ENCODE data around the gene IRS1.
"Not testable (repeated sequence)": the region's sequence is repeated elsewhere in the genome, so short reads cannot be mapped to it uniquely, and the experiment has no call there.

The IRS1 gene, protein sequence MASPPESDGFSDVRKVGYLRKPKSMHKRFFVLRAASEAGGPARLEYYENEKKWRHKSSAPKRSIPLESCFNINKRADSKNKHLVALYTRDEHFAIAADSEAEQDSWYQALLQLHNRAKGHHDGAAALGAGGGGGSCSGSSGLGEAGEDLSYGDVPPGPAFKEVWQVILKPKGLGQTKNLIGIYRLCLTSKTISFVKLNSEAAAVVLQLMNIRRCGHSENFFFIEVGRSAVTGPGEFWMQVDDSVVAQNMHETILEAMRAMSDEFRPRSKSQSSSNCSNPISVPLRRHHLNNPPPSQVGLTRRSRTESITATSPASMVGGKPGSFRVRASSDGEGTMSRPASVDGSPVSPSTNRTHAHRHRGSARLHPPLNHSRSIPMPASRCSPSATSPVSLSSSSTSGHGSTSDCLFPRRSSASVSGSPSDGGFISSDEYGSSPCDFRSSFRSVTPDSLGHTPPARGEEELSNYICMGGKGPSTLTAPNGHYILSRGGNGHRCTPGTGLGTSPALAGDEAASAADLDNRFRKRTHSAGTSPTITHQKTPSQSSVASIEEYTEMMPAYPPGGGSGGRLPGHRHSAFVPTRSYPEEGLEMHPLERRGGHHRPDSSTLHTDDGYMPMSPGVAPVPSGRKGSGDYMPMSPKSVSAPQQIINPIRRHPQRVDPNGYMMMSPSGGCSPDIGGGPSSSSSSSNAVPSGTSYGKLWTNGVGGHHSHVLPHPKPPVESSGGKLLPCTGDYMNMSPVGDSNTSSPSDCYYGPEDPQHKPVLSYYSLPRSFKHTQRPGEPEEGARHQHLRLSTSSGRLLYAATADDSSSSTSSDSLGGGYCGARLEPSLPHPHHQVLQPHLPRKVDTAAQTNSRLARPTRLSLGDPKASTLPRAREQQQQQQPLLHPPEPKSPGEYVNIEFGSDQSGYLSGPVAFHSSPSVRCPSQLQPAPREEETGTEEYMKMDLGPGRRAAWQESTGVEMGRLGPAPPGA (N-terminal part only)

DNA sequence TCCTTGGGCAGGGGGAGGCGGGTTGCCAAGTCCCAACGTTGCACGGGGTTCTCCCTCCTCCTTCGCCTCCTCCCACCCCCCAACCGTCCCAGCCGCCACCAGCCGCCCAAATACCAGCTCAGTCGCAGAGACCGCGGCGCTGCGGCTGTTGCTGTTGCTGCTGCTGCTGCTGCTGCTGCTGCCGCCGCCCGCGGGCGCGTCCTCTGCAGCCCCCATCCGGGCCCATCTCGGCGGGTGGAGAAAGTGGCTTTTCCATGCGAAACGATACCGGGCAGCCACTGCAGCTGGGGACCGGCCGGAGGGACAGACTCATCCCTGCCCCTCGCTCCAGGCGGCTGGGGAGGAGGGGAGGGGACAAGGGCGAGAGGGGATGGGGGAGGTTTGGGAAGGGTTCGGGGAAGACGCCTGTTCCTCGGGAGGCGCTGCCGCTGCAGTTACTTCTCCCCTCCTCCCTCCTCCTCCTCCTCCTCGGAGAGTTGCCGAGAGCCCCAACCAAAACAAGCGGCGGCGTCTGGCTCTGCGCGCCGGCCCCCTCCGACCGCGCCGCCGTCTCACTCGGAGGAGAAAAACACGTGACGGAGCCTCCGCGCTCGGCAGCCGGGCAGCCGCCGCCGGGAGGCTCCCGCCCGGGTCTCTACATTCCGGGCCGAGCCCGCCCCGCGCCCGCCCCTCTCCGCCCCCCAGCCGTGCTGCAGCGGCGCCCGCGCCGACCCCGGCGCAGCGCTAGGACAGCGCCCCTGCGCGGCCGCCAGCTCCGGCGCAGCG lies at the start of gene IRS1:
Gene IRS1, minus strand, starts transcription at position 610 of the 765 bp plus-strand sequence. CDS start 1,082 bp downstream, outside the sequence.
- DNase-seq (ENCODE audit: low spot score) = peak; percentile 86

DNA sequence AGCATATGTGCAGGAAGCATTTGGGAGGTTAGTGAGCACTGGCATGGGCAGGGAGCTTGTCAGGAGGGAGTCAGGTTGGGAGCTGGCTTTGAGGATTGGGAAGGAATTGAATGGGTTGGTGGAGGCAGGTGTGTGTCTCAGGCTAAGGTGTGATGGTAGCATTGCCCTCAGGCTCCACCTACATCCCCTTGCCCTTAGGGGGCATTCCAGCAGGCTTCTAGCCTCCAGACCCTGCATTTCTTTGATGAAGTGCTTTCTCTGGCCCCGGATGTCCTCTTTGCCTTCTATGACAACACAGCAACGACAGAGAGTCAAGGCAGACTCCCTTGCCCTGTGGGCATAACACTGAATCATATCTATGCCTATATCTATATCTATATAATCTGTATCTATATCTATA lies 49.7 kb upstream of the IRS1 start:
- DNase-seq (ENCODE audit: low spot score) = no peak

DNA sequence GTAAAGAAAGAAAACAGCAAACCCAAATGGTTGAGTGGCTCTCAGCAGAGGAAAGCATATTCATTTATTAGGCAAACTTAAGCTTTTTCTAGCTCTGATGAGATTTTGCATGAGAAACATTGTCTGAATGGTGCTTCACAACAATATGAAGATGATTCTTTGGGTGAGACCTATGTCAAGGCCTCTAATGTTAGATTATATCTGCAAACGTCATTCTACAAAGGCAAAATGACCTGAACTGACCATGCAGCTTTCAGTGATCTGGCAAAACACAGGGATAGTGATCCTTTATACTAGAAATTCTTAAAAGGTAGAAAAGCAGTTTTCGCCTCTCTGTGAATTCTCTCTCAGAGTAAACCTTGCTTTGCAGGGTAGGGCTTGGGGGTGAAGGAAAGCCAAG lies 47.9 kb upstream of the IRS1 start:
- no peak for DNase-seq (ENCODE audit: low spot score)

DNA sequence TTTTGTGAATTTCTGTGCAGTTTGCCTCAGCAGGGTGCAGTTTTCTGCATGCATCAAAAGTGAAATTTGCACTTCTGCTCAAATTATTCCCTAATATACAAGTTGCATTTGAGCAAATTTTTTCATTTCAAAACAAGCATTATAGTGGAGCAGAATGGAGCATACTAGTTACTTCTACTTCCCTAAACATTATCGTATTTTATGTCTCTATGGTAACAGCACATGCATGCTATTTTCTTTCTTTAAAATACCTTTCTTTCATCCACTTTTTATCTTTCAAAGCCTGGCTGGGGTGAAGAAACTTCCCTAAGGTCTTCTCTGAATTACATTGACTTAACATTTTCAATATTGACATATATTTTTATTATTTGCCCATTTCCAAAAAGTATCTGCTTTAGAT lies 47.5 kb upstream of the IRS1 start:
- DNase-seq (ENCODE audit: low spot score) = no peak

DNA sequence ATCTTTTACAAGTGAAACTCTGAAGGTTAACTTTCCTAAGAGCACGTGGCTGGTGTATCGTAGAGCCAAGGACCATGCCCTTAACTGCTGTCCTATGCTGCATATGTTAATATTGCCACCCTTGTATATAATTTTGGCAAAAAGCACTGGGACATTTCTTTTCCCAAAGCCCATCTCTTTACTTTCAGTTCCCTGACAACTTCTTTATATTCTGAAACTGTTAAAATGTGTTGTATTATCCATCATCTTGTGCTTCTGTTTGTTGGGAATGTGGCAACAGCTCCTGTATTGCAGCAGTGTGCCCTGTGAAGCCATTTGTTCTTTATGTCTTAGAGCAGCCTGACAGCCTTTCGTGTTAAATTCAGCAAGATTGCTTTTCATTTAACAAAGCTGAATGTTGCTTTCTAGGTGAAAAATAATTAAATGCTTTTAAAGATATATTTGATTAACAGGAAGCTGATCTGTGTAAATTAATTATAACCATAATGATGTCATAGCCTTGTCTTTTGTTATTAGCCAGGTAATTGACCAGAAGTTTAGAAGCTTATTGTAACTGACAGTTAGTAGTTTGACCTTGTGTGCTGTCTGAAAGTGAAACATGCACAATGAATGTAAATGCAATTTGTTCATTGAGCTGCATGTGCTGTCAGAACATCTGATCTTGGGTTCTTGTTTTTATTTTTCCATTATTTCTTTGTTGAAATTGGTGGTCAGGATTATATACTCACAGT lies 45.9 kb upstream of the IRS1 start:
- no peak for DNase-seq (ENCODE audit: low spot score)

DNA sequence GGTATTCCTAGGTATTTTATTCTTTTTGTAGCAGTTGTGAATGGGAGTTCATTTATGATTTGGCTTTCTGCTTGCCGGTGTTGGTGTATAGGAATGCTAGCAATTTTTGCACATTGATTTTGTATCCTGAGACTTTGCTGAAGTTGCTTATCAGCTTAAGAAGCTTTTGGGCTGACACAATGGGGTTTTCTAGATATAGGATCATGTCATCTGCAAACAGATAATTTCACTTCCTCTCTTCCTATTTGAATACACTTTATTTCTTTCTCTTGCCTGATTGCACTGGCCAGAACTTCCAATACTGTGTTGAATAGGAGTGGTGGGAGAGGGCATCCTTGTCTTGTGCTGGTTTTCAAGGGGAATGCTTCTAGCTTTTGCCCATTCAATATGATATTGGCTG lies 43.4 kb upstream of the IRS1 start:
- not testable (repeated sequence) for DNase-seq (ENCODE audit: low spot score)

DNA sequence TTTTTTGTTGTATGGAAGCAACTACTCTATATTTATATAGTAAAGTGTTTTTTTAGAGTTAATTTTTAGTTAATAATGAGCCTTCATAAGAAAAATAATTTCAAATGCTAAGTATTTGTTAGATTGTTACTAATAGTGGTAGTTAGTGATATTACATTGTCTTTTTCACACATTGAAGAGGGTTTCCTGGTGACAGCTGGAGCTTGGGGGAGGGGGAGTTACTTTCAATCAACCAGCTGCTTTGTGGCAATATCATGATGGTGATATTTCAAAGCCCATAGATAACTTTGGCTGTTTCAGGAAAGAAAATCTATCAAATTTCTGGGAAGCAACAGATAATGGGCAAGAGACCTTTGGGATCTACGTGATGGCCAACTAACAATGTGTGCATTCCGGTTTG lies 40.3 kb upstream of the IRS1 start:
- no peak for DNase-seq (ENCODE audit: low spot score)

DNA sequence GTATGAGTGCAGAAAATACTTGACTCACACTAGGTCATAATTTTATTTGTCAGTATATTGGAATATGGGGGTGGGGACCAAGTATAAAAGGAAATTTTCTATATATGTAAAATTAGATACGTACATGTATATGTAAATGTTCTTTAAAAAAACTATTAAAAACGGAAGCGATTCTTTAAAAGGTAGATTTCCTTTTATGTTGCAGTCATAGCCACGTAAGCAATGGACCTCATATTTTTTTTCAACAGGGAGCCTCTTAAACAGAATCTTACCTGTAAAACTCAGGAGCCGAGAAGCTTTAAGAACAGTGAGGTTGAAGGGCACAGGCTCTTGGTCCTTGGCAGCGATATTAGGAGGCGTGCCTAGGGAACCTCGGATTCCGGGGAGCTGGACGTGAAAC lies 39.5 kb upstream of the IRS1 start:
- no peak for DNase-seq (ENCODE audit: low spot score)

DNA sequence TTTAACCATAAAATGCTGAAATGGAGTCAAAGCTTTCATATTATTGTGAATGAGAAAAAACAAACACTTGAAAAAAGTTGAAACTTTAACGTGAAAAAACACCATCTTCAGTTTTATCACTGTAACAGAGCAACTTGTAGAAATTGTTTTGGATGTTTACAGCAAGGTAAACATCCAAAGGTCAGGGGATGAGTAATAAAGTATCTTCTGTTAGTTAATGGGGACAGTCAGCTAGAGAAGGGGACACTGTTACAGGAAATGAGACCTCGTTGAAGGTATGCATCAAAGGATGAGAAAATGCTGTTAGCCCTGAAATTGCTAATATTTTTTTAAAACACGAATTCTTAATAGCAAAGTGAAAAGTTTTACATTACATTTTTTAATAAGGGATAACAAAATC lies 39.1 kb upstream of the IRS1 start:
- no peak for DNase-seq (ENCODE audit: low spot score)

DNA sequence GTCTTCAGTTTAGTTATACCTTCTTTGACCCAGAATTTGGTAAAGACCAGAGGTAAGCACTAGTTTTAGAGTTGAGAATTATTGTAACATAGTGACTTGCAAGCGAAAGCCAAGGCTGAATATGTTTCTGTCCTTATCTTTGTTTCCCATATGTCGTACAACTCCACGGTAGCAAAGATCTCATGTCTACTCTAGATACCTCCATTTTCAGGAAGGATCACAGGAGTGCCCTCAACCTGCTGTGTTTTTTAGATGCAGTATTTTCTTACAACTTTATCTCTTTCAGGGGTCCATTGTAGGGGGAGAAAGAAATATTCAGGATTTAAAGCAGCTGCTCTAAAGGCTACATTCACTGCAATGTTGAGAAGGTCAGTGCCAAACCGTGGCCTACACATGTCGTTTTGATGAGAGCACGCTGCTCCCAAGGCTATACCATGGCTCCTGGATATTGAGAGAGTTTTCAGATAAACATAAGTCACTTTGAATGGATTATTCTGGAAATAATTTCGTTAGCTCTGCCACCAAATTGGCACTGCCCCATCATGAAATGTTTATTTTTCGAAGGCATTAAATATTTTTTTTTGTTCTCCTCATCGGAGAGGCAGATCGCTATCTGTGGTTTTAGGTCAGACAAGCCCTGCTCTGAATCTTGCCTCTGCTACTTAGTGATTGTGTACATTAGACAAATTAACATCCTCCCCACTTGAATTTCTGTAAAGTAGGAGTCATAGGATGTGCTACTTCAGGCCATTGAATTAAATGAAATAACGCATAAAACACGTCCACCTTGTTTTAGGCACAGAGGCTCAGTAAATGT lies 38.4 kb upstream of the IRS1 start:
- DNase-seq (ENCODE audit: low spot score) = no peak

DNA sequence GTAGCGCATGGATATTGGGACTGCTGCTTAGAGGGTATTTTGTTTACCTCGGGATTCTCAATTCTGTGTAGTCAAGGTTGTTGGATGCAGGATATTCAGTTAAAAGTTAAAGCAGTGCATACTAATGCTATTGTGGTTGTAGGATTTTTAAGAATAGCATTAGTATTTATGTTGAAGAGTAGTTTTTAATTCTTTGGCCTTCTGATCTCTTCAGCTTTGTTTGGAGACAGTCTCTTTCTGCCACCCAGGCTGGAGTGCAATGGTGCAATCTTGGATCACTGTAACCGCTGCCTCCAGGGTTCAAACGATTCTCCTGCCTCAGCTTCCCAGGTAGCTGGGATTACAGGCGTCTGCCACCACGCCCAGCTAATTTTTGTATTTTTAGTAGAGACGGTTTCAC lies 37.7 kb upstream of the IRS1 start:
- DNase-seq (ENCODE audit: low spot score) = no peak

DNA sequence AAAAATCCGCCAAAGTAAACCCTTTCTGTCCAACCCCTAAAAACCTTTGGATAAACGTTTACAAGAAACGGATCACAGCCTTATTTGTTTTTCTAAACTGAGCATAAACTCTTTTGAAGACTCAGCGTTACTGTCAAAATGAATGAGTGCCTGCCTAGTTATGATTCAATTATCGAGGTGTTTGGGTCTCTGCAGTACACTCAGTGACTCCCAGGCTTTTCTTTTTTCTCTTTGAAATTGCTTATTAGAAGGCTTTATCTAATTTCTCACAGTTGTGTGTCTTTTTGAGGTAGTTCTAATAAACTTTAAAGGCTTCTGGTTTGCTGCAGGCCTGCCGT lies 36.9 kb upstream of the IRS1 start:
- DNase-seq (ENCODE audit: low spot score) = no peak

DNA sequence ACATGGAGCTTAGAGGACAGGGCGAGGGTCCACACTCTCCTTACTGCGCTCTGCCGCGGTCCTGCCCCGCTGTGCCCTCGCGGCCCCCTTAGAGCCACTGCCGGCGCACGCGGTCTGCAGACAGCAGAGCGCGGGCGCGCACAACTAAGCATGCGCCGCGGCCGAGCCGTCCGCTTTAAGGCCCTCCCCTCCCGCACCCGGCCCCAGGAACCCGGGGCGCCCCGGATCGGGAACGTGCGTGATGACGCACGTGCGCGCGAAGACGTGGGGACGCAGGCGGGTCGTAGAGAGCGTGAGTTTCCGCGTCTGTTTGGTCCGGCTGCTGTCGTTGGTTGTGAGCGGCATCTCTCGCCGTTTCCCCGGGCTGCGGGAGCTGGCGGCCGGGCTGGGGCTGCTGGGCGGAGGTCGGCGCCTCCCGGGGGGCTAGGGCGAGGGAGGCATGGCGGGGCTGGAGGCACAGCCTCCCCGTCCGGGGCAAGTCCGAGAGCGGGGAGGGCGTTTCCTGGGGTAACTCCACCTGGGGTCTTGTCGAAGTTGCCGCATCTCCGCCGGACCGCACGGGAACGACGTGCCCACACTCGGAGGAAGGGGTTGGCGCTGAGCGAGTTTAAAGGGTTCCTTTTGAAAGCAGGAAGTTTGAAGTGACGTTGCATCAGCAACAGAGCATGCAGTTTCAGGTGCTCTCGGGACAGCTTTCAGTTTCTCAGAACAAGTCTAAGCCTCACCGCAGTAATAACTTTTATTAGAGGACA lies 36.4 kb upstream of the IRS1 start, which contains the start of gene RHBDD1:
Gene RHBDD1, plus strand, starts transcription at position 259 of the 752 bp plus-strand sequence. CDS start 28,640 bp downstream, outside the sequence.
- peak; percentile 97 for DNase-seq (ENCODE audit: low spot score)

DNA sequence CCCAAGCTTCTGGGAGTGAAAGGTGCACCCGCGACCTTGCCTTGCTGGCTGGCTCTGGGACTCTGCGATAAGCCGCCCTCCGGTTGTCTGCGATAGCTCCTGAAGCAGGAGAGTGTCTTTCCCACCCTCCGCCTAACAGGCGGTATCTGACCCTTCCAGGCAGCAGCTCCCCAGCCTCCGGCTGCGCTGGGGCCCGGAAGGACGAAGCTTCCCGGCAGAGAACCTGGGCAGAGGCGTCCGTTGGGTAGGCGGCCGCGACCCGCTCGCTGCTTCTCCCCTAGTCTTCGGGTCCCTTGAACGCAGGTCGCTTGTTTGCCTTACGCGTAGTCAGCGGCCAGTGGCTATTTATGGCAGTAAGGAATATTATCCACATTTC lies 35.8 kb upstream of the IRS1 start:
- DNase-seq (ENCODE audit: low spot score) = peak; percentile 63

DNA sequence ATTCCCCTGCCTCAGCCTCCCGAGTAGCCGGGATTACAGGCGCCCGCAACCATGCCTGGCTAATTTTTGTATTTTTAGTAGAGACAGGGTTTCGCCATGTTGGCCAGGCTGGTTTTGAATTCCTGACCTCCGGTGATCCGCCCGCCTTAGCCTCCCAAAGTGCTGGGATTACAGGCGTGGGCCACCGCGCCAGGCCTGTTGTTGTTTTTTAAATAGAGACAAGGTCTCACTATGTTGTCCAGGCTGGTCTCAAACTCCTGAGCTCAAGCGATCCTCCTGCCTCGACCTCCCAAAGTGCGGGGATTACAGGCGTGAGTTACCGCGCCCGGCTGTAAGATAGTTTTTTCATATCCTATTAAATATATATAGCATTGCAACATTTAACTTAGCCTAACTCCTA lies 35.3 kb upstream of the IRS1 start:
- not testable (repeated sequence) for DNase-seq (ENCODE audit: low spot score)

DNA sequence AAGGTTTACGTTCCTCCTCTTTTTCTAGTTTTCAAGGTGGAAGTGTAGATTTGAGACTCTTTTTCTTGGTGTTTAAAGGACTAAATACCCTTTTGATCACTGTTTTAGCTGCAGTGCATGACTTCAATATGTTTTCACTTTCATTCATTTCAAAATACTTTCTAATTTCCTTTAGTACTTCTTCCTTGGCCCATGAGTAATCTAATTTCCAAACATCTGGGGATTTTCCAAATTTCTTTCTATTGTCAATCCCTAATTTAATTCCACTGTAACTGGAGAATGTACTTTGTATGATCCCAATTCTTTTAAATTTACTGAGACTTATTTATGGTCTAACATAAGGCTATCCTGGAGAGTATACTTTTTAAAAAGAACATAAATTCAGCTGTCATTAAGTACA lies 32.4 kb upstream of the IRS1 start:
- no peak for DNase-seq (ENCODE audit: low spot score)

DNA sequence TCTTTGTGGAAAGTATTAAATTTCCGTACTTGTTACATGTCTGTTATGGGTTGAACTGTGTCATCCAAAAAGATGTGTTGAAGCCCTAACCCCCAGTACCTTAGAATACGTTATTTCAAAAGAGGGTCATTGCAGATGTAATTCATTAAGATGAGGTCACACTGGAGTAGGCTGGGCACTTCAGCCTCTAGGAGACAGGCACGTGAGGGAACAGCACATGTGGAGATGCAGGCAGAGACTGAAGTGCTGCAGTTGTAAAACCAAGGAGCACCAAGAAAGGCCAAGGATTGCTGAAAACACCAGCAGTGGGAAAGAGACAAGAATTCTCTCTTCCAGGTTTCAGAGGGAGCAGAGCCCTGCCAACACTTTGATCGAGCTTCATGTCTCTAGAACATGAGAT lies 31.6 kb upstream of the IRS1 start:
- no peak for DNase-seq (ENCODE audit: low spot score)

DNA sequence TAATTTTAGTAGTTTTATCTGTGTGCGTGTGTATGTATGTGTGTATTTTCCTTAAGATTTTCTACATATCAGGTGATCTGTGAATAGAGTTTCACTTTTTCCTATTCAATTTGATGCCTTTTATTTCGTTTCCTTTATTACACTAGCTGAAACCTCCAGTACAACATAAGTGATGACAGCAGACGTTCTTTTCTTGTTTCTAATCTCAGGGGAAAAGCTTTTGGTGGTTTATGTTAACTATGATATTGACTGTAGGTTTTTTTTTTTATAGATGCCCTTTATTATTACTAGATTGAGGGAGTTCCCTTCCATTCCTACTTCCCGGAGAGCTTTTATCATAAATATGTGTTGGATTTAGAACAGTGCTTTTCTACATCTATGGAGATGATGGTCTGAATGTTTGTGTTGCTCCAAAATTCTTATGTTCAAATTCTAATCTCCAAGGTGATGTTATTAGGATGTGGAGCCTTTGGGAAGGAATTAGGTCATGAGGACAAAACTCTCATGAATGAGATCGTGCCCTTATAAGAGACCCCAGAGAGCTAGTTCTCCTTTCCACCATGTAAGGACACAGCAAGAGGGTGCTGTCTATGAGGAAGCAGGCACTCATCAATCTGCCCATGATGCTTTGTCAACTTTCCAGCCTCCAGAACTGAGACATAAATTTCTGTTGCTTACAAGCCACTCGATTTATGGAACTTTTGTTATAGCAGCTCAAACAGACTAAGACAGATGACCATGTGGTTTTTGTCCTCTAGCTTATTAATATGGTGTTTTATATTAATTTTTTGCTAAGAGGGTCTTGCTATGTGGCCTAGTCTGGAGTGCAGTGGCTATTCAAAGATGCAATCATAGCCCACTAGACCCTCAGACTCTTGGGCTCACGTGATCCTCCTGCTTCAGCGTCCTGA lies 30.4 kb upstream of the IRS1 start:
- no peak for DNase-seq (ENCODE audit: low spot score)

DNA sequence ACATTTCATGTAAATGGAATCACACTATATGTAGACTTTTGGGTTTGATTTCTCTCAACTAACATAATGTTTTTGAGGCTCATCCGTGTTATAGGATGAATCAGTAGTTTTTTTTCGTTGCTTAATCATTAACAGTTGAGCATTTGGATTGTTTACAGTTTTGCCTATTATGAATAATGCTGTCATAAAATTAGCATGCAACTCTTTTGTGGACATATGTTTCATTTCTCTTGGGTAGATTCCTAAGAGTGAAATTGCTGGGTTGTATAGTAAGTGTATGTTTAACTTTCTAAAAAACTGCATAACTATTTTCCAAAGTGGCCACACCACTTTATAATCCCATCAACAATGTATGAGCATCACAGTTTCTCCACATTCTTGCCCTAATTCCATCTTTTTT lies 28.6 kb upstream of the IRS1 start:
- no peak for DNase-seq (ENCODE audit: low spot score)
